ENCODE data around the gene GALNT14.

Gene GALNT14

GRCh38 chr2:30974092-30974491, 164.1 kb downstream of the GALNT14 start:
- DNase-seq (ENCODE audit: low read depth) = no peak

- no peak for DNase-seq (ENCODE audit: low read depth)
These were observed 166.8 kb downstream of the GALNT14 start for GRCh38 chr2:30971231-30972025.

- DNase-seq (ENCODE audit: low read depth) = no peak
These were observed 169.4 kb downstream of the GALNT14 start for GRCh38 chr2:30968660-30969397.

- no peak for DNase-seq (ENCODE audit: low read depth)
These were observed 171.5 kb downstream of the GALNT14 start for GRCh38 chr2:30966786-30967185.

GRCh38 chr2:30965022-30965531, 173.2 kb downstream of the GALNT14 start:
- DNase-seq (ENCODE audit: low read depth) = no peak

- no peak for DNase-seq (ENCODE audit: low read depth)
These were observed 173.8 kb downstream of the GALNT14 start for GRCh38 chr2:30964334-30965005.

GRCh38 chr2:30963184-30963583, 175.1 kb downstream of the GALNT14 start:
- DNase-seq (ENCODE audit: low read depth) = no peak

- DNase-seq (ENCODE audit: low read depth) = no peak
These were observed 178.0 kb downstream of the GALNT14 start for GRCh38 chr2:30960213-30960612.

GRCh38 chr2:30959653-30960052, 178.6 kb downstream of the GALNT14 start:
- no peak for DNase-seq (ENCODE audit: low read depth)

GRCh38 chr2:30958918-30959265, 179.3 kb downstream of the GALNT14 start:
- DNase-seq (ENCODE audit: low read depth) = no peak

- DNase-seq (ENCODE audit: low read depth) = no peak
These were observed 179.9 kb downstream of the GALNT14 start for GRCh38 chr2:30958193-30958917.

- DNase-seq (ENCODE audit: low read depth) = no peak
These were observed 180.6 kb downstream of the GALNT14 start for GRCh38 chr2:30957591-30957990.

- no peak for DNase-seq (ENCODE audit: low read depth)
These were observed 181.2 kb downstream of the GALNT14 start for GRCh38 chr2:30956995-30957394.

GRCh38 chr2:30955516-30956132, 182.6 kb downstream of the GALNT14 start:
- DNase-seq (ENCODE audit: low read depth) = no peak

GRCh38 chr2:30950339-30950738, 187.9 kb downstream of the GALNT14 start:
- DNase-seq (ENCODE audit: low read depth) = no peak

- DNase-seq (ENCODE audit: low read depth) = no peak
These were observed 188.8 kb downstream of the GALNT14 start for GRCh38 chr2:30949435-30949834.

GRCh38 chr2:30948857-30949256, 189.4 kb downstream of the GALNT14 start:
- DNase-seq (ENCODE audit: low read depth) = no peak

GRCh38 chr2:30948130-30948529, 190.1 kb downstream of the GALNT14 start:
- no peak for DNase-seq (ENCODE audit: low read depth)

- DNase-seq (ENCODE audit: low read depth) = no peak
These were observed 190.6 kb downstream of the GALNT14 start for GRCh38 chr2:30947686-30948085.

GRCh38 chr2:30942419-30942818, 195.8 kb downstream of the GALNT14 start:
- DNase-seq (ENCODE audit: low read depth) = no peak

GRCh38 chr2:30940839-30941238, 197.4 kb downstream of the GALNT14 start:
- DNase-seq (ENCODE audit: low read depth) = no peak

GRCh38 chr2:30939364-30939763, 198.9 kb downstream of the GALNT14 start:
- DNase-seq (ENCODE audit: low read depth) = no peak
